Tibial artery (tissue), 4 donors: ENCODE data around the gene HOOK2.
A peak's percentile ranks its signal among the peaks of the same experiment; 100 is the strongest.

Source experiments
- DNase-seq, 2 donors: peaks; one replicate each; pipeline ENCODE4 v3.0.0-alpha.2; 2019
- H3K27ac ChIP-seq, 2 donors: fragments of 200-600 bp; sonication (generic) in 1 of 2; 1 replicate in 1 of 2; 2 replicates in 1 of 2; pipeline ENCODE4 v1.5.1; 2018 to 2019; ENCODE audit warnings: mild to moderate bottlenecking in 1 of 2
- H3K27me3 ChIP-seq, 2 donors: fragments of 200-600 bp; sonication (generic) in 1 of 2; one replicate each; pipeline versions ENCODE4 v1.5.1 to v1.6.0; 2016 to 2019
- H3K36me3 ChIP-seq, 3 donors: fragments of 200-600 bp; sonication (generic) in 2 of 3; one replicate each; pipeline ENCODE4 v1.5.1; 2016 to 2019; ENCODE audit warnings: mild to moderate bottlenecking in 2 of 3
- H3K4me1 ChIP-seq, 4 donors: fragments of 200-600 bp; sonication (generic) in 2 of 4; 1 replicate in 3 of 4; 2 replicates in 1 of 4; pipeline ENCODE4 v1.5.1; 2016 to 2019
- H3K4me3 ChIP-seq, 2 donors: fragments of 200-600 bp; sonication (generic) in 1 of 2; 1 replicate in 1 of 2; 2 replicates in 1 of 2; pipeline ENCODE4 v1.5.1; 2018 to 2019; ENCODE audit warnings: mild to moderate bottlenecking in 2 of 2
- H3K9me3 ChIP-seq, 3 donors: fragments of 200-600 bp; sonication (generic) in 1 of 3; one replicate each; pipeline ENCODE4 v1.5.1; 2016 to 2019
- CTCF ChIP-seq, 2 experiments: fragments of 200-600 bp in 1 of 2; fragments of 450-650 bp in 1 of 2; IDR thresholded peaks; one replicate each; pipeline ENCODE4 v1.5.1; 2017 to 2019; ENCODE audit warnings: antibody characterized with exemption in 2 of 2, mild to moderate bottlenecking in 1 of 2, moderate library complexity in 1 of 2
- intact Hi-C: fragments of 100-400 bp; cut with DNase I; formaldehyde crosslinking; loops from one replicate; pipeline ENCODE4 v1.15.0; 2023; ENCODE audit warnings: low total_unique reads

The HOOK2 gene

DNA sequence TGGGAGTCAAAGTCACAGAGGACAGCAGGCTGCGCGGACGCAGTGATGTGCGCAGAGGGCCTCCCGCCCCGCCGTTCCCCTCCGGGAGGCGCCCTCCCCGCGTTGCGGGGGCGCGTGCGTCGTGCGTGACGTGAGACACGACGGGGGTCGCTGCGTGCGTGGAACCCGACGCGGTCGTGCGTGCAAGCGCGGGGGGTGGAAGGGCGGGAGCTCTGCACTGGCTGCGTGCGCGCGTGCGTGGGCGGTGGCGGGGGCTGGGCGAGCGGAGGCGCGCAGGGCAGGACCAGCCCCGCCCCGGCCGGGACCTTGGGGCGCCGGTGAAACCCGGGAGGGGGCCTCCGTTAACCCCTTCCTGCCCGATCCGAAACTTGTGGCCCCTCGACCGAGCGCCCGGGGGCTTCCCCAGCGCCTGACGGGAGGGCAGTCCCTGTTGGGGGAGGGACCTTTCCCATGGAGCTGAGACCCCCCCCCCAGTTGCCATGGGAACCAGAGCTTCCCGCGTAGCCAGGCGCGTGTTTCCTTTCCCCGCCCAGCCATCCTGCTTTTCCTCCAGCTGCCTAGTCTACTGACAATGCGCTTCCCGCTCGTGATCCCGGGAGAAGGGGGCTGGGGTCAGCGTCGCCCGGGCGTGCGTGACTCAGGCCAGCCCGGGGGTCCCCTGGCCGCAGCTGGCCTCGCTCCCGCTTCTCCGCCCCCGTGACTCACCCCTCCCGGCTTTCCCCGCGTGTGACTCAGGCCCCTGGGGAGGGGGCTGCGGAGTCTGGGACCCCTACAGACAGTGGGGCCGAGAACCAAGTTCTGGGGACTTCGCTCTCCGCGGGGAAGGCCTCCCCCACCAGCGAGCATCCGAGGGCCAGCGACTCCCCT is 7.3 kb upstream of the HOOK2 start:
- Histone ChIP-seq H3K27me3 (no peaks in the 10 kb centered on the region), H3K36me3 (no peaks in the 10 kb centered on the region), H3K4me1 (peaks cover 5 to 76% (median 69%) of the 10 kb centered on the region in 4 donors), H3K9me3 (no peaks in the 10 kb centered on the region), H3K27ac (peak overlapping the region; percentile 98 to 99), H3K4me3 (peak overlapping the region; percentile 51 to 64)
- peak in 1 of 2 experiments; percentile 23 for TF ChIP-seq CTCF (IDR thresholded peaks at IDR 0.05)
- intact Hi-C loops, result no loop called here
- peak; percentile 84 to 95 for DNase-seq

DNA sequence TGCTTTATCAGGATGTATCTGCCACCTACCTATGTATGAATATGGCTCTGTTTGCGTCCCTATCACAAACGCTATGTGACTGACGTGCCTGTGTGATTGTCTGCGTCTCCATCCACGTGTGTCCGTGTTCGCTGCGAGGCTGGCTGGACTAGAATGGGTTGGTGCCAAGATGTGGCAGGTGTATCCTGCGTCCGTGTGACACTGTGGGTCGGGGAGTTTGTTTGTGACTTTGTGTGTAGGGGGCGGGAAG is 6.7 kb upstream of the HOOK2 start:
- Histone ChIP-seq H3K4me1 (peaks cover 5 to 76% (median 70%) of the 10 kb centered on the region in 4 donors), H3K9me3 (no peaks in the 10 kb centered on the region), H3K4me3 (peak overlapping the region; percentile 51 to 64), H3K27me3 (no peaks in the 10 kb centered on the region), H3K36me3 (no peaks in the 10 kb centered on the region), H3K27ac (peak overlapping the region; percentile 98 to 99)
- peak in 1 of 2 donors; percentile 68 for DNase-seq
- intact Hi-C loops, result no loop called here
- TF ChIP-seq CTCF (IDR thresholded peaks at IDR 0.05), result no peak

DNA sequence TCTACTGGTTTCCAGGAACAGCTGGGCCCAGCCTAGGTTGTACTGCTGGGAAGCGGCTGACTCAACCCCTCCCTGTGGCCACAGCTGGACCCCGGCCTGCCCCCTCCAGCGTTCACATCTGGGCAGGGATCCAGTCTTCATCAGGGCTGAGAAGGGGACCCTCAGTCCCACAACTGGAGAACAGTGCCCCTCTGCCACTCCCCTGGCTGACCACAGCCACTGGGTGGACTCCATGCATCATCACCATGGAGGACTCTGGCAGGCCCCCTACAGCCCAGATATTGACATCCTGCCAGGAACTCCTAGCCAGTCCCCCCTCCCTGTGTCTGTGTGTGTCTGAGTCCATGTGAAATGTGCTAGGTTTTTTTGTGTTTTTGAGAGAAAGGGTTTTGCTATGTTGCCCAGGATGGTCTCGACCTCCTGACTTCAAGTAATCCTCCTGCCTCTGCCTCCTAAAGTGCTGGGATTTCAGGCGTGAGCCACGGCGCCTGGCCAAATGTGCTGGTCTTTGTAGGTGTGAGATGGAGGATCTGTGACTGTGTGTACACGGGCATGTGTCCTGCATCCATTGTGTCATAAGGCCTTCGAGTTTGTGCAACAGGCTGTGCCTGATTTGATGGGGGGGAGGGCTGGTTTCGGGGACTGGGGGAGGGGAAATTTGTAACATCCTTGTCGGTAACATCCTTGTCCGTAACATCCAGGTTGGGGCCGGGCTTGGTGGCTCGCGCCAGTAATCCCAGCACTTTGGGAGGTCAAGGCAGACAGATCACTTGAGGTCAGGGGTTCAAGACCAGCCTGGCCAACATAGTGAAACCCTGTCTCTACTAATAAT is 4.0 kb upstream of the HOOK2 start:
- DNase-seq, result peak in 1 of 2 donors; percentile 82

DNA sequence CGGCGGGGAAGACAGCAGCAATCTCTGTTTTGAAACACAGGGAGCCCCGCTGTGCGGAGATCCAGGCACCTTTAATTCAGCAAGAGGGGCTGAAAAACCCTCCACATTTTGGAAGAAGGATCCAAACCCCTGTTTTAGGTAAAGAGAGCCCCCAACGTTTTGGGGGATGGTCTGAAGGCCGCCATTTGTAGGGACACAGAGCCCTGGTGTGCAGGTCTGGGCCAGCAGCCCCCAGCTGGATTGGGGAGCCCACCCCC is 3.5 kb upstream of the HOOK2 start:
- H3K4me3 ChIP-seq, result peak overlapping the region; percentile 61 to 63
- no peak for DNase-seq
- H3K27ac ChIP-seq, result peak overlapping the region; percentile 90 to 91
- no peaks in the 10 kb centered on the region for H3K27me3 ChIP-seq
- peaks cover 3 to 60% (median 49%) of the 10 kb centered on the region in 4 donors for H3K4me1 ChIP-seq
- no peak for TF ChIP-seq CTCF (IDR thresholded peaks at IDR 0.05)
- intact Hi-C loops, result loop anchor here (2.0 kb wide), 1 partner anchor 14 kb away; no protein-coding TSS in a partner anchor
- no peaks in the 10 kb centered on the region for H3K9me3 ChIP-seq
- no peaks in the 10 kb centered on the region for H3K36me3 ChIP-seq

More for the DNA sequence above, 4.0 kb upstream of the HOOK2 start:
- H3K36me3 ChIP-seq, result no peaks in the 10 kb centered on the region
- H3K9me3 ChIP-seq, result no peaks in the 10 kb centered on the region
- H3K27me3 ChIP-seq, result no peaks in the 10 kb centered on the region
- H3K27ac ChIP-seq, result peak overlapping the region; percentile 90 to 91
- H3K4me3 ChIP-seq, result peak overlapping the region; percentile 61 to 63
- no peak for TF ChIP-seq CTCF (IDR thresholded peaks at IDR 0.05)
- peaks cover 5 to 60% (median 51%) of the 10 kb centered on the region in 4 donors for H3K4me1 ChIP-seq
- intact Hi-C loops, result loop anchor here (2.0 kb wide), 1 partner anchor 13 kb away; no protein-coding TSS in a partner anchor

- H3K27ac ChIP-seq, result peak overlapping the region; percentile 90 to 91
- no peaks in the 10 kb centered on the region for H3K36me3 ChIP-seq
- no peak for TF ChIP-seq CTCF (IDR thresholded peaks at IDR 0.05)
- intact Hi-C loops, result loop anchor here (2.0 kb wide), 1 partner anchor 15 kb away; no protein-coding TSS in a partner anchor
- no peaks in the 10 kb centered on the region for H3K27me3 ChIP-seq
- H3K4me3 ChIP-seq, result peak overlapping the region; percentile 61 to 63
- no peaks in the 10 kb centered on the region for H3K9me3 ChIP-seq
- DNase-seq, result peak; percentile 73 to 88
- peaks cover 0 to 60% (median 45%) of the 10 kb centered on the region in 4 donors for H3K4me1 ChIP-seq
These were observed 2.9 kb upstream of the HOOK2 start for GRCh38 chr19:12778017-12778904.
